Skeletal muscle satellite cell (primary cell): ENCODE measurements around the gene RNU7-1.
A peak's percentile ranks its signal among the peaks of the same experiment; 100 is the strongest.

Source experiments
- H3K27me3 ChIP-seq: 2 replicates; pipeline ENCODE4 v1.7.0; 2013; ENCODE audit warnings: low read length; ENCODE audit not compliant: control insufficient read depth, insufficient read depth
- H3K36me3 ChIP-seq: 2 replicates; pipeline ENCODE4 v1.7.0; 2013; ENCODE audit warnings: mild to moderate bottlenecking, control low read depth, low read length; ENCODE audit not compliant: insufficient read depth
- H3K4me1 ChIP-seq: 2 replicates; pipeline ENCODE4 v1.7.0; 2013; ENCODE audit warnings: low read length; ENCODE audit not compliant: control insufficient read depth, insufficient read depth
- H3K4me2 ChIP-seq: 2 replicates; pipeline ENCODE4 v1.7.0; 2013; ENCODE audit warnings: mild to moderate bottlenecking, low read length
- H3K4me3 ChIP-seq: 2 replicates; pipeline ENCODE4 v1.7.0; 2013; ENCODE audit warnings: low read length
- H3K9ac ChIP-seq: 2 replicates; pipeline ENCODE4 v1.7.0; 2013; ENCODE audit warnings: mild to moderate bottlenecking, low read depth, low read length, moderate library complexity
- H3K9me3 ChIP-seq: replicated peaks from 2 replicates; pipeline ENCODE4 v1.7.0; 2013; ENCODE audit warnings: mild to moderate bottlenecking, control low read depth, low read length

The RNU7-1 gene

GRCh38 chr12:6932766-6933165, 10.8 kb upstream of the RNU7-1 start:
- Histone ChIP-seq H3K27me3 (no peaks in the 10 kb centered on the region), H3K9me3 (no peaks in the 10 kb centered on the region), H3K4me3 (no peak overlapping the region), H3K36me3 (peaks cover 44% of the 10 kb centered on the region), H3K4me2 (no peak overlapping the region), H3K4me1 (peaks cover 53% of the 10 kb centered on the region), H3K9ac (no peak overlapping the region)

- H3K9ac ChIP-seq = peak overlapping the region; percentile 44
- H3K36me3 ChIP-seq = peaks cover 54% of the 10 kb centered on the region
- H3K4me1 ChIP-seq = peaks cover 59% of the 10 kb centered on the region
- no peaks in the 10 kb centered on the region for H3K27me3 ChIP-seq
- no peaks in the 10 kb centered on the region for H3K9me3 ChIP-seq
- no peak overlapping the region for H3K4me3 ChIP-seq
- no peak overlapping the region for H3K4me2 ChIP-seq
Measured at GRCh38 chr12:6934110-6934509, 9.5 kb upstream of the RNU7-1 start.

GRCh38 chr12:6935371-6936193, 8.0 kb upstream of the RNU7-1 start:
- Histone ChIP-seq H3K4me1 (peaks cover 46% of the 10 kb centered on the region), H3K4me2 (no peak overlapping the region), H3K36me3 (peaks cover 64% of the 10 kb centered on the region)

GRCh38 chr12:6936194-6936635, 7.4 kb upstream of the RNU7-1 start:
- no peak overlapping the region for H3K9ac ChIP-seq
- H3K4me3 ChIP-seq = no peak overlapping the region

More at GRCh38 chr12:6935371-6936193, 8.0 kb upstream of the RNU7-1 start:
- Histone ChIP-seq H3K9ac (peak overlapping the region; percentile 25), H3K9me3 (no peaks in the 10 kb centered on the region), H3K4me3 (no peak overlapping the region), H3K27me3 (no peaks in the 10 kb centered on the region)

GRCh38 chr12:6936636-6937480, 6.8 kb upstream of the RNU7-1 start:
- no peaks in the 10 kb centered on the region for H3K9me3 ChIP-seq
- H3K36me3 ChIP-seq = peaks cover 76% of the 10 kb centered on the region
- H3K4me2 ChIP-seq = peak overlapping the region; percentile 95
- peak overlapping the region; percentile 88 for H3K9ac ChIP-seq
- peak overlapping the region; percentile 75 for H3K4me3 ChIP-seq
- peaks cover 41% of the 10 kb centered on the region for H3K4me1 ChIP-seq
- H3K27me3 ChIP-seq = no peaks in the 10 kb centered on the region

More at GRCh38 chr12:6936194-6936635, 7.4 kb upstream of the RNU7-1 start:
- H3K4me2 ChIP-seq = no peak overlapping the region
- H3K36me3 ChIP-seq = peaks cover 70% of the 10 kb centered on the region
- H3K27me3 ChIP-seq = no peaks in the 10 kb centered on the region
- H3K9me3 ChIP-seq = no peaks in the 10 kb centered on the region
- H3K4me1 ChIP-seq = peaks cover 41% of the 10 kb centered on the region

- Histone ChIP-seq H3K4me3 (peak overlapping the region; percentile 75), H3K9me3 (no peaks in the 10 kb centered on the region), H3K27me3 (no peaks in the 10 kb centered on the region), H3K36me3 (peaks cover 75% of the 10 kb centered on the region), H3K9ac (peak overlapping the region; percentile 88), H3K4me2 (peak overlapping the region; percentile 95), H3K4me1 (peaks cover 46% of the 10 kb centered on the region)
Measured at GRCh38 chr12:6937481-6938352, 5.9 kb upstream of the RNU7-1 start.

GRCh38 chr12:6938353-6939190, 5.0 kb upstream of the RNU7-1 start:
- Histone ChIP-seq H3K4me3 (peak overlapping the region; percentile 34), H3K27me3 (no peaks in the 10 kb centered on the region), H3K9ac (peak overlapping the region; percentile 88), H3K4me2 (peak overlapping the region; percentile 95), H3K4me1 (peaks cover 49% of the 10 kb centered on the region), H3K9me3 (no peaks in the 10 kb centered on the region), H3K36me3 (peaks cover 66% of the 10 kb centered on the region)

- H3K27me3 ChIP-seq = no peaks in the 10 kb centered on the region
- H3K9ac ChIP-seq = no peak overlapping the region
- no peak overlapping the region for H3K4me2 ChIP-seq
- peaks cover 60% of the 10 kb centered on the region for H3K36me3 ChIP-seq
- no peaks in the 10 kb centered on the region for H3K9me3 ChIP-seq
- H3K4me1 ChIP-seq = peaks cover 43% of the 10 kb centered on the region
- H3K4me3 ChIP-seq = no peak overlapping the region
Measured at GRCh38 chr12:6939191-6939540, 4.5 kb upstream of the RNU7-1 start.

GRCh38 chr12:6941267-6941666, 2.3 kb upstream of the RNU7-1 start:
- no peak overlapping the region for H3K4me2 ChIP-seq
- no peak overlapping the region for H3K9ac ChIP-seq
- peaks cover 34% of the 10 kb centered on the region for H3K4me1 ChIP-seq
- H3K36me3 ChIP-seq = peaks cover 44% of the 10 kb centered on the region
- no peaks in the 10 kb centered on the region for H3K27me3 ChIP-seq
- H3K4me3 ChIP-seq = no peak overlapping the region
- no peaks in the 10 kb centered on the region for H3K9me3 ChIP-seq

- H3K4me3 ChIP-seq = no peak overlapping the region
- no peaks in the 10 kb centered on the region for H3K27me3 ChIP-seq
- no peaks in the 10 kb centered on the region for H3K9me3 ChIP-seq
- peaks cover 33% of the 10 kb centered on the region for H3K4me1 ChIP-seq
- H3K36me3 ChIP-seq = peaks cover 39% of the 10 kb centered on the region
- no peak overlapping the region for H3K4me2 ChIP-seq
- H3K9ac ChIP-seq = no peak overlapping the region
Measured at GRCh38 chr12:6941782-6942181, 1.8 kb upstream of the RNU7-1 start.
